ENCODE measurements around the gene PCA3. TPM values are rescaled to one million over a fixed set of nuclear protein-coding genes. Genes with fewer than 3 reads are reported as not detected.

PCA3 gene
- total RNA-seq, 1 donor from 2014 or later, result not detected

DNA sequence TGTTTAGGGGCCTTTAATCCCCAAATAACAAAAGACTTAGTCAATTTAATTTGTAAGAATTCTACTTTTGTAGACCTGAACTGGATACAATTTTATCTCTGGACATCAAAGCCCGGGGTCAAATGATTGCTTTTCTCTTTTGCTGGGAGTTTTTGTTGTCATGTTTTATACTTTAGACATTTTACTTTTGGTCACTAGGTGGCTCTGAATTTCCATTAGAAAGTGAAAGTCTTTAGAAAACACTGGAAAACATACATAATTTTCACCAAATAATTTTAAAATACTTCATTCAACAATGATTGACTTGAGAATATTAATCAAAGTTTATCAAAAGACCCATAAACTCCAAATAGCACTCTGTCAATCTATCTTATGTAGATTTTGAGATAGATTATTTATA lies 2.8 kb upstream of the PCA3 start:
- no peaks in the 10 kb centered on the region for H3K36me3 Mint-ChIP-seq (ENCODE audit: low read depth)
- intact Hi-C loops (cut with micrococcal nuclease), result no loop called here
- no peak overlapping the region for H3K27ac Mint-ChIP-seq
- H3K4me3 Mint-ChIP-seq, result no peak overlapping the region
- H3K4me1 Mint-ChIP-seq, result peaks cover 39% of the 10 kb centered on the region
- TF ChIP-seq CTCF (IDR thresholded peaks at IDR 0.05), result no peak
- CTCF ChIA-PET, result no interaction called here
- ATAC-seq (ENCODE audit: low read depth) (no peak), DNase-seq (no peak)
- no peaks in the 10 kb centered on the region for H3K27me3 Mint-ChIP-seq
- POLR2A ChIA-PET, result no interaction called here
- no peaks in the 10 kb centered on the region for H3K9me3 Mint-ChIP-seq

GRCh38 chr9:76766126-76766525 lies 1.9 kb downstream of the PCA3 start:
- intact Hi-C loops (cut with micrococcal nuclease), result no loop called here
- POLR2A ChIA-PET, result no interaction called here
- DNase-seq (no peak), ATAC-seq (ENCODE audit: low read depth) (no peak)
- no peaks in the 10 kb centered on the region for H3K9me3 Mint-ChIP-seq
- H3K27ac Mint-ChIP-seq, result no peak overlapping the region
- H3K27me3 Mint-ChIP-seq, result peaks cover 9% of the 10 kb centered on the region
- H3K36me3 Mint-ChIP-seq (ENCODE audit: low read depth), result no peaks in the 10 kb centered on the region
- TF ChIP-seq CTCF (IDR thresholded peaks at IDR 0.05), result no peak
- H3K4me3 Mint-ChIP-seq, result no peak overlapping the region
- H3K4me1 Mint-ChIP-seq, result peaks cover 4% of the 10 kb centered on the region
- CTCF ChIA-PET, result no interaction called here

- Mint-ChIP-seq H3K4me1 (no peaks in the 10 kb centered on the region), H3K4me3 (no peak overlapping the region), H3K9me3 (no peaks in the 10 kb centered on the region), H3K36me3 (ENCODE audit: low read depth) (no peaks in the 10 kb centered on the region), H3K27me3 (peaks cover 4% of the 10 kb centered on the region), H3K27ac (no peak overlapping the region)
- POLR2A ChIA-PET, result no interaction called here
- CTCF ChIA-PET, result no interaction called here
- no peak for ATAC-seq (ENCODE audit: low read depth)
- TF ChIP-seq CTCF (IDR thresholded peaks at IDR 0.05), result no peak
- intact Hi-C loops (cut with micrococcal nuclease), result no loop called here
- DNase-seq, result no peak
These were observed 8.6 kb downstream of the PCA3 start for GRCh38 chr9:76772686-76773445.

DNA sequence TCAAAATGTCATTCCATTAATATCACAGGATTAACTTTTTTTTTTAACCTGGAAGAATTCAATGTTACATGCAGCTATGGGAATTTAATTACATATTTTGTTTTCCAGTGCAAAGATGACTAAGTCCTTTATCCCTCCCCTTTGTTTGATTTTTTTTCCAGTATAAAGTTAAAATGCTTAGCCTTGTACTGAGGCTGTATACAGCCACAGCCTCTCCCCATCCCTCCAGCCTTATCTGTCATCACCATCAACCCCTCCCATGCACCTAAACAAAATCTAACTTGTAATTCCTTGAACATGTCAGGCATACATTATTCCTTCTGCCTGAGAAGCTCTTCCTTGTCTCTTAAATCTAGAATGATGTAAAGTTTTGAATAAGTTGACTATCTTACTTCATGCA lies 20.6 kb downstream of the PCA3 start:
- Mint-ChIP-seq H3K27me3 (peaks cover 12% of the 10 kb centered on the region), H3K9me3 (no peaks in the 10 kb centered on the region), H3K4me3 (no peak overlapping the region), H3K27ac (no peak overlapping the region), H3K36me3 (ENCODE audit: low read depth) (no peaks in the 10 kb centered on the region), H3K4me1 (no peaks in the 10 kb centered on the region)
- ATAC-seq (ENCODE audit: low read depth), result no peak
- CTCF ChIA-PET, result no interaction called here
- no peak for TF ChIP-seq CTCF (IDR thresholded peaks at IDR 0.05)
- POLR2A ChIA-PET, result no interaction called here
- intact Hi-C loops (cut with micrococcal nuclease), result no loop called here
- no peak for DNase-seq

GRCh38 chr9:76785501-76785900 lies 21.3 kb downstream of the PCA3 start:
- Mint-ChIP-seq H3K4me1 (no peaks in the 10 kb centered on the region), H3K36me3 (ENCODE audit: low read depth) (no peaks in the 10 kb centered on the region), H3K27me3 (peaks cover 15% of the 10 kb centered on the region), H3K4me3 (no peak overlapping the region), H3K9me3 (no peaks in the 10 kb centered on the region), H3K27ac (no peak overlapping the region)
- CTCF ChIA-PET, result no interaction called here
- no peak for ATAC-seq (ENCODE audit: low read depth)
- no peak for DNase-seq
- POLR2A ChIA-PET, result no interaction called here
- intact Hi-C loops (cut with micrococcal nuclease), result no loop called here
- TF ChIP-seq CTCF (IDR thresholded peaks at IDR 0.05), result no peak
